ENCODE data around the gene MAD1L1.

DNA sequence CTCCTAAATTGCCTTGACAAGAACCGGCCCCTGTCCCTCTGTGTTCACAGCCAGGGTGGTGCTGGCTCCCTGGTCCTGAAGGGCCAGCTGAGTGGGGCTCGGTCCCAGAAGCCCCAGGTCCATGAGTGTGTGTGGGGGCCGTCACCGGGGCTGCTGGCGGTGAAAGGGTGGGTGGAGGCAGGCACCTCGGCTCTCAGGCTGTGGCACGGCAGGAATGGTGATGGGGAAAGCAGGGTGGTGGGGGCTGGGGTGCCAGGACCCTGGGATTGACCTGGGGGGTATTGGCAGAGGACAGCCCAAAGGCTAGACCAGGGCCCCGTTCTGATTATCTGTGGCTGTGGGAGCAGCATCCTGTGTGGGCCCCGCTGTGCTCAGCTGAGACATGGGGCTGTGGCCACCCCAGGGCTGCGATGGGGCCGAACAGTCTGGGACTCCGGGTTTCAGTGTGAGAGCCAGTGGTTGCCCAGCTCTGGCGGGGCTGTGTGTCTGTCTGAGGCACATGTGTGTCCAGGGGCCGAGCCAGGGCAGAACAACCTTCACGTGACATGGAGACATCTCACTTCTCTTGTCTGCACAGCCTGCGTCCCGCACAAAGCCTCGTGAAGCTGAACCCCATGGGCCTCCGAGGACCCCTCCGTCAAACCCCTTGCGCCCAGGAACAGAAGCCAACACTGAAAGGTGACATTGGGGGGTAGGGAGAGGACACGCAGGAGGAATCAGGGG, 418.5 kb downstream of the MAD1L1 start:
- no peak for TF ChIP-seq POLR2A (IDR thresholded peaks at IDR 0.05)
- TF ChIP-seq POLR2AphosphoS5 (IDR thresholded peaks at IDR 0.05): no peak
